Embryonic facial prominence (tissue), 1 donor: ENCODE data around the gene HPD.

Experiments used
- DNase-seq: peaks from one replicate; pipeline ENCODE4 v3.0.0-alpha.2; 2016; ENCODE audit errors: extremely low spot score

The HPD gene

GRCh38 chr12:121828826-121829225 is 29.8 kb downstream of the HPD start:
- DNase-seq, result no peak

- no peak for DNase-seq
Measured at GRCh38 chr12:121828306-121828705, 30.4 kb downstream of the HPD start.

GRCh38 chr12:121827351-121828099 is 31.1 kb downstream of the HPD start:
- DNase-seq, result no peak

- no peak for DNase-seq
Measured at GRCh38 chr12:121826318-121827150, 32.1 kb downstream of the HPD start.

GRCh38 chr12:121825041-121825523 is 33.6 kb downstream of the HPD start:
- no peak for DNase-seq

GRCh38 chr12:121823727-121824115 is 34.9 kb downstream of the HPD start:
- DNase-seq, result no peak

- no peak for DNase-seq
Measured at GRCh38 chr12:121823101-121823726, 35.4 kb downstream of the HPD start.

GRCh38 chr12:121822393-121823100 is 36.1 kb downstream of the HPD start:
- DNase-seq, result no peak

GRCh38 chr12:121820056-121820455 is 38.6 kb downstream of the HPD start:
- no peak for DNase-seq

GRCh38 chr12:121819212-121819949 is 39.3 kb downstream of the HPD start:
- no peak for DNase-seq

- no peak for DNase-seq
Measured at GRCh38 chr12:121817648-121818043, 41.0 kb downstream of the HPD start.

GRCh38 chr12:121816925-121817647 is 41.6 kb downstream of the HPD start:
- DNase-seq, result no peak

- DNase-seq, result no peak
Measured at GRCh38 chr12:121815263-121815662, 43.4 kb downstream of the HPD start.

GRCh38 chr12:121814429-121815119 is 44.1 kb downstream of the HPD start:
- no peak for DNase-seq

GRCh38 chr12:121813951-121814350 is 44.7 kb downstream of the HPD start:
- no peak for DNase-seq

- no peak for DNase-seq
Measured at GRCh38 chr12:121812921-121813896, 45.5 kb downstream of the HPD start.

GRCh38 chr12:121812320-121812871 is 46.3 kb downstream of the HPD start:
- DNase-seq, result no peak
